HFFc6 (cell line): ENCODE data around the gene ONECUT1. TPM values are rescaled to one million over a fixed set of nuclear protein-coding genes. Genes with fewer than 3 reads are reported as not detected.

Experiments used
- DNase-seq: peaks from one replicate; pipeline ENCODE4 v3.0.0-alpha.2; 2018
- H3K27ac Mint-ChIP-seq: 2 replicates; pipeline ENCODE4 v1.8.0; 2020; ENCODE audit warnings: mild to moderate bottlenecking, mixed read lengths
- H3K27me3 Mint-ChIP-seq: 2 replicates; pipeline ENCODE4 v1.8.0; 2021; ENCODE audit warnings: mild to moderate bottlenecking, moderate library complexity, mixed read lengths; ENCODE audit not compliant: insufficient read depth
- H3K36me3 Mint-ChIP-seq: 2 replicates; pipeline ENCODE4 v1.8.0; 2021; ENCODE audit warnings: low read depth, mixed read lengths
- H3K4me1 Mint-ChIP-seq: 2 replicates; pipeline ENCODE4 v1.8.0; 2020; ENCODE audit warnings: low read depth, mixed read lengths
- H3K4me3 Mint-ChIP-seq: 2 replicates; pipeline ENCODE4 v1.8.0; 2020; ENCODE audit warnings: mild to moderate bottlenecking, moderate library complexity, mixed read lengths
- H3K9me3 Mint-ChIP-seq: 2 replicates; pipeline ENCODE4 v1.8.0; 2020; ENCODE audit warnings: mild to moderate bottlenecking, mixed read lengths
- CTCF ChIP-seq: fragments of 200-600 bp; sonication (generic); IDR thresholded peaks from 2 replicates; pipeline ENCODE4 v1.5.0; 2021; ENCODE audit warnings: antibody characterized with exemption, mild to moderate bottlenecking
- total RNA-seq, 6 experiments: library from RNA; stranded (reverse); fragmentation: NEBNext Ultra II Directional; extraction: Animal tissue kit (Norgen Biotek cat#: 25700); gene quantifications; 2 replicates in 1 of 6; 3 replicates in 5 of 6; pipeline ENCODE4 v1.2.3, GENCODE V29; 2021

The ONECUT1 gene
- total RNA-seq, 6 experiments from 2014 or later, result 0.16 to 0.38 (median 0.23) TPM; not detected in 2

GRCh38 chr15:52746162-52746757 lies 43.9 kb downstream of the ONECUT1 start:
- no peak overlapping the region for H3K4me3 Mint-ChIP-seq
- peaks cover 10% of the 10 kb centered on the region for H3K27me3 Mint-ChIP-seq
- TF ChIP-seq CTCF, result no peak
- H3K4me1 Mint-ChIP-seq, result peaks cover 5% of the 10 kb centered on the region
- DNase-seq, result no peak
- H3K9me3 Mint-ChIP-seq, result no peaks in the 10 kb centered on the region
- no peak overlapping the region for H3K27ac Mint-ChIP-seq
- no peaks in the 10 kb centered on the region for H3K36me3 Mint-ChIP-seq

GRCh38 chr15:52745326-52746161 lies 44.6 kb downstream of the ONECUT1 start:
- Mint-ChIP-seq H3K27ac (no peak overlapping the region), H3K27me3 (peaks cover 6% of the 10 kb centered on the region), H3K9me3 (no peaks in the 10 kb centered on the region), H3K4me1 (peaks cover 5% of the 10 kb centered on the region), H3K4me3 (no peak overlapping the region), H3K36me3 (no peaks in the 10 kb centered on the region)
- TF ChIP-seq CTCF, result no peak
- DNase-seq, result no peak

- peaks cover 38% of the 10 kb centered on the region for H3K4me1 Mint-ChIP-seq
- no peaks in the 10 kb centered on the region for H3K36me3 Mint-ChIP-seq
- no peak overlapping the region for H3K4me3 Mint-ChIP-seq
- DNase-seq, result no peak
- peaks cover 12% of the 10 kb centered on the region for H3K27me3 Mint-ChIP-seq
- no peaks in the 10 kb centered on the region for H3K9me3 Mint-ChIP-seq
- H3K27ac Mint-ChIP-seq, result no peak overlapping the region
- TF ChIP-seq CTCF, result no peak
Observed at GRCh38 chr15:52738311-52738710, 51.8 kb downstream of the ONECUT1 start.

GRCh38 chr15:52737720-52738119 lies 52.4 kb downstream of the ONECUT1 start:
- DNase-seq, result peak; percentile 31
- TF ChIP-seq CTCF, result no peak
- no peak overlapping the region for H3K27ac Mint-ChIP-seq

GRCh38 chr15:52735231-52736089 lies 54.7 kb downstream of the ONECUT1 start:
- no peak overlapping the region for H3K4me3 Mint-ChIP-seq
- no peaks in the 10 kb centered on the region for H3K9me3 Mint-ChIP-seq
- H3K4me1 Mint-ChIP-seq, result peaks cover 58% of the 10 kb centered on the region
- peaks cover 12% of the 10 kb centered on the region for H3K27me3 Mint-ChIP-seq
- no peak overlapping the region for H3K27ac Mint-ChIP-seq
- DNase-seq, result peak; percentile 67
- H3K36me3 Mint-ChIP-seq, result no peaks in the 10 kb centered on the region
- TF ChIP-seq CTCF, result peak; percentile 98

More at GRCh38 chr15:52737720-52738119, 52.4 kb downstream of the ONECUT1 start:
- Mint-ChIP-seq H3K27me3 (peaks cover 12% of the 10 kb centered on the region), H3K4me3 (no peak overlapping the region), H3K9me3 (no peaks in the 10 kb centered on the region), H3K36me3 (no peaks in the 10 kb centered on the region), H3K4me1 (peaks cover 42% of the 10 kb centered on the region)
